NCI-H2171 treated with DMSO at 0.1 percent for 48 hours (cell line): Measurements from ENCODE around the gene DIDO1.
A peak's percentile ranks its signal among the peaks of the same experiment; 100 is the strongest.

Experiments used
- DNase-seq: peaks from one replicate; lab custom pipeline; 2025; lab: John Stamatoyannopoulos, UW

DIDO1 gene

GRCh38 chr20:62962891-62963613 is 36.7 kb upstream of the DIDO1 start:
- DNase-seq: no peak

GRCh38 chr20:62962221-62962879 is 36.0 kb upstream of the DIDO1 start:
- no peak for DNase-seq

GRCh38 chr20:62961799-62962198 is 35.5 kb upstream of the DIDO1 start:
- DNase-seq: no peak

GRCh38 chr20:62961310-62961783 is 35.0 kb upstream of the DIDO1 start:
- peak; percentile 88 for DNase-seq

GRCh38 chr20:62960446-62961309 is 34.4 kb upstream of the DIDO1 start:
- DNase-seq: peak; percentile 97

- DNase-seq: no peak
Observed at GRCh38 chr20:62959998-62960436, 33.7 kb upstream of the DIDO1 start.

GRCh38 chr20:62959101-62959971 is 33.0 kb upstream of the DIDO1 start:
- DNase-seq: no peak

- no peak for DNase-seq
Observed at GRCh38 chr20:62958388-62959100, 32.2 kb upstream of the DIDO1 start.

GRCh38 chr20:62957136-62958117 is 31.1 kb upstream of the DIDO1 start:
- no peak for DNase-seq

- no peak for DNase-seq
Observed at GRCh38 chr20:62956387-62957135, 30.3 kb upstream of the DIDO1 start.

GRCh38 chr20:62955519-62956386 is 29.4 kb upstream of the DIDO1 start:
- no peak for DNase-seq

GRCh38 chr20:62953839-62954703 is 27.8 kb upstream of the DIDO1 start:
- DNase-seq: peak; percentile 20

- DNase-seq: no peak
Observed at GRCh38 chr20:62952968-62953838, 26.9 kb upstream of the DIDO1 start.

- DNase-seq: no peak
Observed at GRCh38 chr20:62952373-62952967, 26.2 kb upstream of the DIDO1 start, which contains the start of gene SLC17A9. Gene SLC17A9, plus strand, starts transcription at chr20:62952709. Its CDS starts 122 bp downstream, at chr20:62952831.

GRCh38 chr20:62951896-62952372 is 25.6 kb upstream of the DIDO1 start:
- DNase-seq: no peak
